Right lobe of liver (tissue), 6 donors: ENCODE data around the gene MSH3. TPM values are rescaled to one million over a fixed set of nuclear protein-coding genes. Genes with fewer than 3 reads are reported as not detected.

Experiments
- ATAC-seq, 4 donors: fragments of 200-7000 bp; cut with Tn5 transposase; one replicate each; pipeline ENCODE4 v1.9.1; 2020; ENCODE audit warnings: mild to moderate bottlenecking in 4 of 4, moderate library complexity in 4 of 4
- DNase-seq, 3 donors: peaks; one replicate each; pipeline ENCODE4 v3.0.0-alpha.2; 2020
- H3K27ac ChIP-seq, 3 donors: fragments of 200-600 bp; one replicate each; pipeline ENCODE4 v1.8.0; 2022
- H3K27me3 ChIP-seq, 2 donors: fragments of 200-600 bp; one replicate each; pipeline ENCODE4 v1.8.0; 2022
- H3K36me3 ChIP-seq, 4 donors: fragments of 200-600 bp; sonication (generic) in 1 of 4; one replicate each; pipeline versions ENCODE4 v1.5.1 to v1.8.0; 2017 to 2022; ENCODE audit warnings: control low read depth in 1 of 4
- H3K4me1 ChIP-seq, 4 donors: fragments of 200-600 bp; sonication (generic) in 1 of 4; one replicate each; pipeline versions ENCODE4 v1.5.1 to v1.8.0; 2017 to 2022; ENCODE audit warnings: control low read depth in 1 of 4
- H3K4me3 ChIP-seq, 3 donors: fragments of 200-600 bp; one replicate each; pipeline ENCODE4 v1.8.0; 2022
- H3K9me3 ChIP-seq, 4 donors: fragments of 200-600 bp; sonication (generic) in 1 of 4; one replicate each; pipeline versions ENCODE4 v1.5.1 to v1.8.0; 2017 to 2022; ENCODE audit warnings: control low read depth in 1 of 4
- POLR2A ChIP-seq: fragments of 450-650 bp; IDR thresholded peaks from one replicate; pipeline ENCODE4 v1.6.1; 2017; ENCODE audit warnings: antibody characterized with exemption, mild to moderate bottlenecking
- WGBS: methylation state at CpG from one replicate; pipeline ENCODE4 v1.1.6; 2018; ENCODE audit warnings: low coverage, low lambda C conversion rate; ENCODE audit not compliant: insufficient coverage; ENCODE audit errors: missing lambda C conversion rate; 5-methylcytosine and 5-hydroxymethylcytosine counted together
- intact Hi-C, 2 donors: fragments of 100-400 bp; cut with DNase I; formaldehyde crosslinking; loops; one replicate each; pipeline versions ENCODE4 v1.11.2 to v1.14.1; 2022
- total RNA-seq, 6 experiments: library from RNA; depleted of rRNA in 2 of 6; stranded (reverse); fragments of >200 nt in 2 of 6; fragmentation: NEBNext Ultra II Directional in 3 of 6; extraction: Animal tissue kit (Norgen Biotek cat#: 25700) in 3 of 6; gene quantifications; one replicate each; pipeline versions ENCODE4 v1.1.0 to v1.2.4, GENCODE V29; 2016 to 2023
- TF ChIP-seq, protein P1 (sequence below), 4 donors: fragments of 200-600 bp in 3 of 4; fragments of 450-650 bp in 1 of 4; IDR thresholded peaks; one replicate each; pipeline versions ENCODE4 v1.5.1 to v1.8.0; 2016 to 2022; ENCODE audit warnings: antibody characterized with exemption in 4 of 4, mild to moderate bottlenecking in 2 of 4
- donor health status: DM: no; HTN: yes; CAD: no.
- donor health status: DM: no; HTN: no; CAD: no.
- donor health status: DM: no; HTN: no; CAD: no.
- donor health status: DM: no; HTN: yes; CAD: no.
- donor health status: DM: no; HTN: yes; CAD: no.

MSH3 gene
- total RNA-seq, 6 experiments from 2014 or later: 7.8 to 13.1 (median 10.8) TPM

DNA sequence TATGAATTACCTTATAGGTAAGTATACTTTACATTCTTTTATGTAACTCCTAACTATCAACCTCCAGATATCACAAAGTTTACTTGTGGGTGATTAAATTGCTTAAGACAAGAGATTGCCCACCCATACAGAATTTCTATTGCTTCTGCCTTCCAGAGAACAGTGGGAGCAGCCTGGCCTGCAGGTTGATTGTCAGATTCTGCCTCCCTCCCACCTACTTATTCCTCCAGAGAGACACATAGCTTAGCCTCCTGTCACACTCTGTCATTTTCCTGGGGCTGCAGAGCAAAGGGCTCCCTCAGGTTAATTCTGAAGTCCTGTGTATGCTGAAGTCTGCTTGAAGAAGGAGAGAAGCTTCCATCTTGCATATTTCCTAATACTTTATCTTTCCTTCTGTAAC is 48.8 kb downstream of the MSH3 start:
- H3K27me3 ChIP-seq: no peaks in the 10 kb centered on the region

DNA sequence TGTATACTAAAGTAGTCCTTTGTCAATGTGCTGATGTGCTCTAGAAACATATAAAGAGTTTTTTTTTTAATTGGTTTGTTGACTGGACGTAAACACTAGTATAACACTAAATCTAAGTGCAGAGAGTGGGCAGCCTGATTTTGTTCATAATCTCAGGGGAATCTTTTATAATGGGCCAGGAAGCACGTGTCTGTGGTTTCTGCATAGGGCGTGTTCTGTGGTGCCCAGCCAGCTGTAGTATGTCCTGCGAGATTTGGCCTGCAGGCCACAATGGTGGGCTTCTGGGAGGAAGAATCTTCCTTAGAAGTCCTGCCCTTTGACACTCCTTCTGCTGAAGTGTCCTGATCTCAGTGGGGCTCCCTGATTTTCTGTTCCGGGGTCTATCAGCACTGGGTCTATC is 49.3 kb downstream of the MSH3 start:
- Histone ChIP-seq H3K27me3 (no peaks in the 10 kb centered on the region), H3K4me3 (no peak overlapping the region), H3K4me1 (peaks cover 0 to 7% (median 0%) of the 10 kb centered on the region in 4 donors), H3K36me3 (no peaks in the 10 kb centered on the region), H3K9me3 (no peaks in the 10 kb centered on the region), H3K27ac (no peak overlapping the region)
- intact Hi-C loops: no loop called here
- no peak for ATAC-seq
- 65% methylated on average over 4 of the region's 5 CpGs for WGBS
- no peak for TF ChIP-seq POLR2A
- TF ChIP-seq, protein P1, sequence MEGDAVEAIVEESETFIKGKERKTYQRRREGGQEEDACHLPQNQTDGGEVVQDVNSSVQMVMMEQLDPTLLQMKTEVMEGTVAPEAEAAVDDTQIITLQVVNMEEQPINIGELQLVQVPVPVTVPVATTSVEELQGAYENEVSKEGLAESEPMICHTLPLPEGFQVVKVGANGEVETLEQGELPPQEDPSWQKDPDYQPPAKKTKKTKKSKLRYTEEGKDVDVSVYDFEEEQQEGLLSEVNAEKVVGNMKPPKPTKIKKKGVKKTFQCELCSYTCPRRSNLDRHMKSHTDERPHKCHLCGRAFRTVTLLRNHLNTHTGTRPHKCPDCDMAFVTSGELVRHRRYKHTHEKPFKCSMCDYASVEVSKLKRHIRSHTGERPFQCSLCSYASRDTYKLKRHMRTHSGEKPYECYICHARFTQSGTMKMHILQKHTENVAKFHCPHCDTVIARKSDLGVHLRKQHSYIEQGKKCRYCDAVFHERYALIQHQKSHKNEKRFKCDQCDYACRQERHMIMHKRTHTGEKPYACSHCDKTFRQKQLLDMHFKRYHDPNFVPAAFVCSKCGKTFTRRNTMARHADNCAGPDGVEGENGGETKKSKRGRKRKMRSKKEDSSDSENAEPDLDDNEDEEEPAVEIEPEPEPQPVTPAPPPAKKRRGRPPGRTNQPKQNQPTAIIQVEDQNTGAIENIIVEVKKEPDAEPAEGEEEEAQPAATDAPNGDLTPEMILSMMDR (IDR thresholded peaks at IDR 0.05): no peak
- DNase-seq: no peak

More for the DNA sequence above, 48.8 kb downstream of the MSH3 start:
- no peak overlapping the region for H3K27ac ChIP-seq
- H3K36me3 ChIP-seq: no peaks in the 10 kb centered on the region
- peaks cover 0 to 7% (median 0%) of the 10 kb centered on the region in 4 donors for H3K4me1 ChIP-seq
- DNase-seq: no peak
- TF ChIP-seq, protein P1 (IDR thresholded peaks at IDR 0.05): no peak
- TF ChIP-seq POLR2A: no peak
- H3K4me3 ChIP-seq: no peak overlapping the region
- intact Hi-C loops: no loop called here
- no peaks in the 10 kb centered on the region for H3K9me3 ChIP-seq
- no peak for ATAC-seq

DNA sequence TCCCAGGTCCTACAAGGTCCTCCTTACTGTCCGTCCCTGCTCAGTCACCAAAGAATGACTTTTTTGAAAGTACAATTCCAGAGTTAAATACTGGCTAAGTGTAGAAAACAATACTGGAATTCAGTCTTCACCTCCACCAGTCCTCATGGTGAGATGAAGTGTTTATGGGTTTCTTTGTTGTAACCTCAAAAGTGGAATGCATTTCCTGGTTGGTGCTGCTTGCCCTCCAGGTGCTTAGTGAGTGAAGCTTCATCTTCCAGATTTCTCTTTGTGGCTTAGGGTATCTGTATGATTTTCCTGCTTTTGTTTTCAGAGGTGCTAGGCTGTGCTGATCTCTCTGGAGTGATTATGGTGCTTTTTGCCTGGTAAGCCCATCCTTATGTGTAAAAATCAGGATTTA is 49.8 kb downstream of the MSH3 start:
- Histone ChIP-seq H3K27ac (no peak overlapping the region), H3K9me3 (no peaks in the 10 kb centered on the region), H3K27me3 (no peaks in the 10 kb centered on the region), H3K36me3 (no peaks in the 10 kb centered on the region), H3K4me3 (no peak overlapping the region), H3K4me1 (peaks cover 0 to 7% (median 0%) of the 10 kb centered on the region in 4 donors)
- ATAC-seq (no peak), DNase-seq (no peak)
- intact Hi-C loops: no loop called here
- TF ChIP-seq, protein P1 (IDR thresholded peaks at IDR 0.05): no peak
- TF ChIP-seq POLR2A: no peak
- WGBS: no CpG with 5 or more reads among the region's 1 CpG

DNA sequence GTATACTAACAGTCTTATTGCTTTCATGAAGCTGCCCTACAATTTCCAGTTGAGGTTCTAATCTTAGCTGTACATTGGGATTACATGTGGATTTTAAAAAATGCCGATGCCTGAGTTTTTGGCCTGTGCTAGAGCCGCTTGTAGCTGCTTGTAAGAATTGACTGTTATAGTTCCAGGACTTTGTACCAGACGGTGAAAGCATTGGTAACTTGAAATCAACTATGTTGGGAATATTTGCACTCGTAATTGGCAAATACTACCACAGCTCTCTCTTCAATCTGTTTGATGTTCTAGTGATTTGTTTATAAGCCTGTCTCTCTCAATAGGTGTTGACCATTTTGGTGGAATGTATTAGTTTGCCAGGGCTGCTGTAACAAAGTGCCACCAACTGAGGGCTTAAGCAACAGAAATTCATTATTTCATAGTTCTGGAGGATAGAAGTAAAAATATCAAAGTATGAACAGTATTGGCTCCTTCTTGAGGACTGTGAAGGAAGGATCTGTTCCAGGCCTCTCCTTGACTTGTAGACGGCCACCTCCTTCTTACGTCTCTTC is 50.8 kb downstream of the MSH3 start:
- intact Hi-C loops: no loop called here
- H3K27ac ChIP-seq: peak overlapping the region in 2 of 3 donors; percentile 2 to 37
- ATAC-seq (peak; percentile 87 to 93 (median 90)), DNase-seq (no peak)
- H3K4me1 ChIP-seq: peaks cover 0 to 7% (median 0%) of the 10 kb centered on the region in 4 donors
- no peak overlapping the region for H3K4me3 ChIP-seq
- H3K27me3 ChIP-seq: no peaks in the 10 kb centered on the region
- H3K9me3 ChIP-seq: no peaks in the 10 kb centered on the region
- 44% methylated on average over 6 of the region's 6 CpGs for WGBS
- H3K36me3 ChIP-seq: no peaks in the 10 kb centered on the region
- TF ChIP-seq, protein P1 (IDR thresholded peaks at IDR 0.05): no peak
- no peak for TF ChIP-seq POLR2A

DNA sequence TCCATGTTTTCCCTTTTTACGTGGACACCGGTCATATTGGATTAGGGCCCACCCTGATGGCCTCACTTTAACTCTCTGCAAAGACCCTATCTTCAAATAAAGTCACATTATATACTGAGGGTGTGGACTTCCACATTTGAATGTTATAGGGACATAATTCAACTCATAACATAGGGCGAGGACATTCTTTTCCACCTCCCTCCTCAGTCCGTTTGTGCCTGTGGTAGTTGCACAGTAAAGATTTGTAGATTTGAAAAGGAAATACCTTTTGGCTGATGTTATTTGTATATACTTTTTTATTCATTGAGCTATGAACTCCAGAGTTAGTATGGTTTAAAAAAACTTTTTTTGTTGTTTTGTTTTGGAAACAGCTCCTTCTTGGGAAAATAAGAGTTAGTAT is 51.3 kb downstream of the MSH3 start:
- H3K27me3 ChIP-seq: no peaks in the 10 kb centered on the region
- no peaks in the 10 kb centered on the region for H3K36me3 ChIP-seq
- no peak for ATAC-seq
- no peaks in the 10 kb centered on the region for H3K9me3 ChIP-seq
- WGBS: 96% methylated on average over 4 of the region's 4 CpGs
- intact Hi-C loops: no loop called here
- peaks cover 0 to 7% (median 0%) of the 10 kb centered on the region in 4 donors for H3K4me1 ChIP-seq
- H3K4me3 ChIP-seq: no peak overlapping the region
- TF ChIP-seq, protein P1 (IDR thresholded peaks at IDR 0.05): no peak
- TF ChIP-seq POLR2A: no peak
- no peak overlapping the region for H3K27ac ChIP-seq
- DNase-seq: no peak
